HepG2 (cell line): Measurements from ENCODE around the gene TCERG1. TPM values are rescaled to one million over a fixed set of nuclear protein-coding genes. Genes with fewer than 3 reads are reported as not detected.

Experiments used
- ATAC-seq: fragments of 200-7000 bp; cut with Tn5 transposase; 3 replicates; pipeline ENCODE4 v1.9.1; 2020; ENCODE audit warnings: mild to moderate bottlenecking, moderate library complexity
- BruUV-seq: library from RNA; stranded (reverse); fragments of 400-500 nt; replicated peaks from 2 replicates; lab custom pipeline; 2021; lab: Mats Ljungman, UMichigan
- CTCF ChIA-PET: fragments of 300-600 bp; formaldehyde crosslinking; extraction: SDS; loops from one replicate; lab custom pipeline; 2021; ENCODE audit warnings: low total read pairs, inconsistent platforms, low intra/inter-chr PET ratio; lab: Yijun Ruan, JAX
- POLR2A ChIA-PET: fragments of 350-600 bp; sonication (Branson Sonifier 250); formaldehyde crosslinking; loops from one replicate; lab custom pipeline; 2020; ENCODE audit warnings: antibody characterized with exemption, inconsistent platforms; lab: Yijun Ruan, JAX
- DNase-seq: peaks from one replicate; pipeline ENCODE4 v3.0.0-alpha.2; 2015; ENCODE audit warnings: low spot score
- FAIRE-seq: peaks from 3 replicates; lab custom pipeline; 2011; peaks lifted over from hg19 to GRCh38; lab: Jason Lieb, UNC
- H2AFZ ChIP-seq: one replicate; pipeline ENCODE4 v1.6.1; 2011; ENCODE audit warnings: low read length, inconsistent platforms
- H3K27ac ChIP-seq: fragments of 300-600 bp; 3 replicates; pipeline ENCODE4 v1.8.0; 2011; ENCODE audit warnings: mixed run types, mild to moderate bottlenecking, mixed read lengths, low read length, inconsistent platforms; ENCODE audit not compliant: insufficient read depth; ENCODE audit errors: extremely low read length
- H3K27me3 ChIP-seq, 2 experiments: fragments of 200-600 bp in 1 of 2; 2 replicates in 1 of 2; 3 replicates in 1 of 2; pipeline versions ENCODE4 v1.6.0 to v1.8.0; 2011; ENCODE audit warnings: low read length in 2 of 2, mild to moderate bottlenecking in 2 of 2, moderate library complexity in 2 of 2, inconsistent platforms in 1 of 2; ENCODE audit not compliant: insufficient read depth in 2 of 2, control insufficient read depth in 1 of 2
- H3K36me3 ChIP-seq, 2 experiments: fragments of 200-600 bp in 1 of 2; replicated peaks in 1 of 2; 2 replicates in 1 of 2; 3 replicates in 1 of 2; pipeline versions ENCODE4 v1.5.1 to v1.8.0; 2011; ENCODE audit warnings: low read length in 2 of 2, inconsistent platforms in 1 of 2; ENCODE audit not compliant: insufficient read depth in 2 of 2, control insufficient read depth in 1 of 2
- H3K4me1 ChIP-seq: 2 replicates; pipeline ENCODE4 v1.5.1; 2012; ENCODE audit warnings: low read length, inconsistent platforms; ENCODE audit not compliant: insufficient read depth
- H3K4me2 ChIP-seq: 2 replicates; pipeline ENCODE4 v1.6.0; 2011; ENCODE audit warnings: low read depth, low read length, inconsistent platforms
- H3K4me3 ChIP-seq, 3 experiments: fragments of 200-600 bp in 1 of 3; sonication (generic), shearing (Covaris generic) in 1 of 3; replicated peaks in 1 of 3; 2 replicates each; pipeline ENCODE4 v1.5.1; 2011 to 2016; ENCODE audit warnings: low read length in 3 of 3, inconsistent platforms in 2 of 3, low read depth in 2 of 3, mild to moderate bottlenecking in 2 of 3, control low read depth in 1 of 3, mixed read lengths in 1 of 3; ENCODE audit not compliant: insufficient read depth in 1 of 3
- H3K79me2 ChIP-seq: one replicate; pipeline ENCODE4 v1.6.1; 2011; ENCODE audit warnings: low read length, inconsistent platforms; ENCODE audit not compliant: insufficient read depth
- H3K9ac ChIP-seq: 2 replicates; pipeline ENCODE4 v1.6.0; 2011; ENCODE audit warnings: mild to moderate bottlenecking, low read depth, low read length, inconsistent platforms; ENCODE audit not compliant: insufficient read depth
- H3K9me3 ChIP-seq: 2 replicates; pipeline ENCODE4 v1.5.1; 2012; ENCODE audit warnings: mild to moderate bottlenecking, low read length
- H4K20me1 ChIP-seq: 2 replicates; pipeline ENCODE4 v1.6.0; 2011; ENCODE audit warnings: inconsistent platforms, mild to moderate bottlenecking, low read length, moderate library complexity; ENCODE audit not compliant: insufficient read depth
- DNMT1 ChIP-seq: sonication (generic); formaldehyde crosslinking; IDR thresholded peaks from 2 replicates; pipeline ENCODE4 v1.5.1; 2020; ENCODE audit warnings: mild to moderate bottlenecking, missing genetic modification reagents
- DPF2 ChIP-seq: sonication (generic); formaldehyde crosslinking; IDR thresholded peaks from 2 replicates; pipeline ENCODE4 v1.4.0; 2020; ENCODE audit warnings: mild to moderate bottlenecking, low read depth, missing genetic modification reagents, borderline replicate concordance
- FOXC1 ChIP-seq: sonication (generic); formaldehyde crosslinking; IDR thresholded peaks from 2 replicates; pipeline ENCODE4 v1.8.0; 2022; ENCODE audit warnings: mild to moderate bottlenecking, missing genetic modification reagents, borderline replicate concordance
- HOXA9 ChIP-seq: sonication (generic); formaldehyde crosslinking; IDR thresholded peaks from 2 replicates; pipeline ENCODE4 v1.8.1; 2022; ENCODE audit warnings: missing genetic modification reagents, mild to moderate bottlenecking, moderate library complexity, borderline replicate concordance
- MED13 ChIP-seq: sonication (generic); formaldehyde crosslinking; IDR thresholded peaks from 2 replicates; pipeline ENCODE4 v1.5.0; 2020; ENCODE audit warnings: missing genetic modification reagents
- MTA1 ChIP-seq: sonication (generic); formaldehyde crosslinking; IDR thresholded peaks from 2 replicates; pipeline ENCODE4 v1.4.0; 2020; ENCODE audit warnings: missing genetic modification reagents, mild to moderate bottlenecking, borderline replicate concordance
- NCOA1 ChIP-seq: sonication (generic); formaldehyde crosslinking; IDR thresholded peaks from 2 replicates; pipeline ENCODE4 v1.9.0; 2021; ENCODE audit warnings: missing genetic modification reagents
- NFYB ChIP-seq: sonication (generic); formaldehyde crosslinking; IDR thresholded peaks from 2 replicates; pipeline ENCODE4 v1.4.0; 2020; ENCODE audit warnings: missing genetic modification reagents
- NRL ChIP-seq: sonication (generic); formaldehyde crosslinking; IDR thresholded peaks from 2 replicates; pipeline ENCODE4 v1.5.0; 2020; ENCODE audit warnings: missing genetic modification reagents, mild to moderate bottlenecking, moderate library complexity, borderline replicate concordance
- STAT5B ChIP-seq: sonication (generic); formaldehyde crosslinking; IDR thresholded peaks from 2 replicates; pipeline ENCODE4 v1.4.0; 2020; ENCODE audit warnings: missing genetic modification reagents
- ZFP36L2 ChIP-seq: sonication (generic); formaldehyde crosslinking; IDR thresholded peaks from 2 replicates; pipeline ENCODE4 v1.4.0; 2020; ENCODE audit warnings: missing genetic modification reagents
- ZFP82 ChIP-seq: sonication (generic); formaldehyde crosslinking; IDR thresholded peaks from 2 replicates; pipeline ENCODE4 v1.5.1; 2020; ENCODE audit warnings: mild to moderate bottlenecking, missing genetic modification reagents, borderline replicate concordance
- ZNF207 ChIP-seq: fragments of 450-650 bp; IDR thresholded peaks from 2 replicates; pipeline ENCODE4 v1.6.1; 2016; ENCODE audit warnings: antibody characterized with exemption, borderline replicate concordance
- ZNF30 ChIP-seq: sonication (generic); formaldehyde crosslinking; IDR thresholded peaks from 2 replicates; pipeline ENCODE4 v1.5.0; 2020; ENCODE audit warnings: mild to moderate bottlenecking, missing genetic modification reagents
- ZNF331 ChIP-seq: sonication (generic); formaldehyde crosslinking; IDR thresholded peaks from 2 replicates; pipeline ENCODE4 v1.4.0; 2020; ENCODE audit warnings: missing genetic modification reagents
- ZNF501 ChIP-seq: sonication (generic); formaldehyde crosslinking; IDR thresholded peaks from 2 replicates; pipeline ENCODE4 v1.5.1; 2020; ENCODE audit warnings: mild to moderate bottlenecking, moderate library complexity, missing genetic modification reagents
- ZNF598 ChIP-seq: sonication (generic); formaldehyde crosslinking; IDR thresholded peaks from 2 replicates; pipeline ENCODE4 v1.5.1; 2020; ENCODE audit warnings: mild to moderate bottlenecking, missing genetic modification reagents, borderline replicate concordance
- ZNF614 ChIP-seq: IDR thresholded peaks from 2 replicates; pipeline ENCODE4 v1.6.1; 2018; ENCODE audit warnings: missing biosample characterization, missing genetic modification reagents, inconsistent platforms, borderline replicate concordance
- WGBS: methylation state at CpG from one replicate; pipeline ENCODE4 v1.1.6; 2017; ENCODE audit warnings: low lambda C conversion rate; 5-methylcytosine and 5-hydroxymethylcytosine counted together
- in situ Hi-C: cut with HindIII; loops from 2 replicates; pipeline ENCODE4 v1.10.0; 2017; ENCODE audit warnings: low pct_unique_long_range_greater_than_20kb; ENCODE audit not compliant: extremely low pct_ligation_motif_present
- intact Hi-C: fragments of 100-400 bp; cut with micrococcal nuclease; formaldehyde crosslinking; loops from one replicate; pipeline ENCODE4 v1.10.0; 2022; ENCODE audit not compliant: unreplicated experiment
- polyA plus RNA-seq, 8 experiments: library from polyadenylated mRNA; depleted of rRNA in 3 of 8; stranded (reverse) in 7 of 8; unstranded in 1 of 8; fragments of >200 nt; fragmentation: Illumina TruSeq in 4 of 8; extraction: Trizol in 4 of 8; gene quantifications; 2 replicates each; pipeline versions ENCODE4 v1.2.1 to v1.2.3, GENCODE V29; 2011 to 2016; ENCODE audit warnings: low read depth in 4 of 8, missing spikeins in 1 of 8, mixed read lengths in 1 of 8; ENCODE audit not compliant: insufficient read depth in 1 of 8
- total RNA-seq, 5 experiments: library from RNA; depleted of rRNA; stranded (reverse); fragments of >200 nt; fragmentation: Illumina TruSeq; extraction: Trizol; gene quantifications; 2 replicates each; pipeline ENCODE4 v1.2.3, GENCODE V29; 2016; ENCODE audit warnings: low read depth in 1 of 5
- TF ChIP-seq, protein P1 (sequence below), 2 experiments: IDR thresholded peaks; 2 replicates each; pipeline ENCODE4 v1.6.1; 2011 to 2012; ENCODE audit warnings: low read length in 2 of 2, borderline replicate concordance in 1 of 2, low read depth in 1 of 2, mild to moderate bottlenecking in 1 of 2, moderate library complexity in 1 of 2

The TCERG1 gene
- total and polyA plus RNA-seq, 2 of the 13 experiments (the other 11 are each of a cell fraction or from before 2014, with no cell fraction given): 71.7 to 86.6 TPM

DNA sequence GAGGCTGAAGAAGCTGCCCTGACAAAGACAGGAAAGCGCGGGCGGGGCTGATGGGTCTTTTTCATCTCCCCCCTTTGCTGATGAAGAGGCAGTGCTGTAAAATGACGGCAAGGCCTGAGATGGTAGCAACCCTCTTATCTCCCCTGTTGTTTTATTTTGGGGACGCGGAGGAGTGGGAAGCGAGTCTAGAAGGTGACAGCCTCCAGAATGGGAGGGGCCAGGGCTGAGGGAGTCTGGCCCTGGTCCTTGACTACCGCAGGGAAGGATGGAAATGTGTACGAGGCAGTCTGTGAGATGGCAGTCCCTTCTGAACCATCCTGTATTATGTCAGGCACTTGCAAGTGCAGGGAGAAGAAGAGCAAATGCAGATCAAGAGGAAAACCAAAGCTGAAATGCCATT, 46.1 kb upstream of the TCERG1 start (continued):
- TF ChIP-seq, protein P1, sequence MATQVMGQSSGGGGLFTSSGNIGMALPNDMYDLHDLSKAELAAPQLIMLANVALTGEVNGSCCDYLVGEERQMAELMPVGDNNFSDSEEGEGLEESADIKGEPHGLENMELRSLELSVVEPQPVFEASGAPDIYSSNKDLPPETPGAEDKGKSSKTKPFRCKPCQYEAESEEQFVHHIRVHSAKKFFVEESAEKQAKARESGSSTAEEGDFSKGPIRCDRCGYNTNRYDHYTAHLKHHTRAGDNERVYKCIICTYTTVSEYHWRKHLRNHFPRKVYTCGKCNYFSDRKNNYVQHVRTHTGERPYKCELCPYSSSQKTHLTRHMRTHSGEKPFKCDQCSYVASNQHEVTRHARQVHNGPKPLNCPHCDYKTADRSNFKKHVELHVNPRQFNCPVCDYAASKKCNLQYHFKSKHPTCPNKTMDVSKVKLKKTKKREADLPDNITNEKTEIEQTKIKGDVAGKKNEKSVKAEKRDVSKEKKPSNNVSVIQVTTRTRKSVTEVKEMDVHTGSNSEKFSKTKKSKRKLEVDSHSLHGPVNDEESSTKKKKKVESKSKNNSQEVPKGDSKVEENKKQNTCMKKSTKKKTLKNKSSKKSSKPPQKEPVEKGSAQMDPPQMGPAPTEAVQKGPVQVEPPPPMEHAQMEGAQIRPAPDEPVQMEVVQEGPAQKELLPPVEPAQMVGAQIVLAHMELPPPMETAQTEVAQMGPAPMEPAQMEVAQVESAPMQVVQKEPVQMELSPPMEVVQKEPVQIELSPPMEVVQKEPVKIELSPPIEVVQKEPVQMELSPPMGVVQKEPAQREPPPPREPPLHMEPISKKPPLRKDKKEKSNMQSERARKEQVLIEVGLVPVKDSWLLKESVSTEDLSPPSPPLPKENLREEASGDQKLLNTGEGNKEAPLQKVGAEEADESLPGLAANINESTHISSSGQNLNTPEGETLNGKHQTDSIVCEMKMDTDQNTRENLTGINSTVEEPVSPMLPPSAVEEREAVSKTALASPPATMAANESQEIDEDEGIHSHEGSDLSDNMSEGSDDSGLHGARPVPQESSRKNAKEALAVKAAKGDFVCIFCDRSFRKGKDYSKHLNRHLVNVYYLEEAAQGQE (IDR thresholded peaks at IDR 0.05; ENCODE audit: borderline replicate concordance in 1 of 2, low read depth in 1 of 2, low read length in 2 of 2): no peak
- TF ChIP-seq FOXC1 (no peak), ZNF207 (no peak), HOXA9 (CRISPR knock-in tag) (no peak), NRL (CRISPR knock-in tag) (no peak), ZFP82 (CRISPR knock-in tag) (no peak), STAT5B (no peak), DPF2 (CRISPR knock-in tag) (no peak), ZNF331 (CRISPR knock-in tag) (no peak), MED13 (CRISPR knock-in tag) (no peak)

DNA sequence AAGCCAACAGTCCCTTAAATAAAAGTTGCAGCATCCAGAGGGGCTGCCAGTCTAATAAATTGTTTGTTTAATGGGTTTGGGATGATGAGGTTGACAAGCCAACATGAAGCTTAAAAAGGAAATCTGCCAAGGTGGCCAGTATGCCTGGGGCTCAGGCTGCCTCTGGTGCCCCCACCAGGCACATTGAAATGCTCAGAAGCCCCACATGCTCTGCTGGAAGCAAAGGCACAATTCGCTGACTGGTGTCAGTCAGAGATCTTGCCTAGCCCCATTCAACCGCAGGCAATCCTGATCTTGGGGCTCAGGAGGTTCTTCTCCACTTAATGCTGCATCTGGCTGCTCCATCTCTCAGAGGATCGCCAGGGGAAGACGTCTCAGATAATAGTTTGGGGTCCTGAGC, 44.2 kb upstream of the TCERG1 start:
- no peak overlapping the region for H3K9ac ChIP-seq
- no peaks in the 10 kb centered on the region for H4K20me1 ChIP-seq
- no peak for ATAC-seq
- no peak for FAIRE-seq
- WGBS: 0% methylated on average over 2 of the region's 4 CpGs
- DNase-seq: no peak
- BruUV-seq: no TSS peak
- intact Hi-C loops: no loop called here
- POLR2A ChIA-PET: no interaction called here
- in situ Hi-C loops: no loop called here
- no peak overlapping the region for H3K27ac ChIP-seq
- no peaks in the 10 kb centered on the region for H3K36me3 ChIP-seq
- no peaks in the 10 kb centered on the region for H3K9me3 ChIP-seq
- H3K4me3 ChIP-seq: no peak overlapping the region
- peaks cover 0 to 29% of the 10 kb centered on the region in 2 experiments; a peak in 3 of 5 replicates for H3K27me3 ChIP-seq
- no peaks in the 10 kb centered on the region for H3K4me1 ChIP-seq
- no peak overlapping the region for H3K4me2 ChIP-seq
- no peak overlapping the region for H2AFZ ChIP-seq
- no peaks in the 10 kb centered on the region for H3K79me2 ChIP-seq
- CTCF ChIA-PET: no interaction called here
- no peak for TF ChIP-seq DNMT1 (CRISPR knock-in tag)
- no peak for TF ChIP-seq NFYB (CRISPR knock-in tag)
- no peak for TF ChIP-seq ZNF614 (CRISPR knock-in tag)
- no peak for TF ChIP-seq NCOA1 (CRISPR knock-in tag)
- TF ChIP-seq MTA1 (CRISPR knock-in tag): no peak
- no peak for TF ChIP-seq ZNF598
- no peak for TF ChIP-seq ZNF30 (CRISPR knock-in tag)
- TF ChIP-seq ZNF501 (CRISPR knock-in tag): no peak
- no peak for TF ChIP-seq ZFP36L2 (CRISPR knock-in tag)
